ENCODE data around the gene YTHDF1. TPM values are rescaled to one million over a fixed set of nuclear protein-coding genes. Genes with fewer than 3 reads are reported as not detected.

YTHDF1 gene
- total and polyA plus RNA-seq, 2 of the 4 experiments (the other 2 are of a cell fraction): 10.9 to 22.6 TPM

- peaks cover 28% of the 10 kb centered on the region for H3K27me3 ChIP-seq (ENCODE audit: control insufficient read depth, insufficient read depth, low read length)
- H3K56ac ChIP-seq (ENCODE audit: extremely low read depth, insufficient read depth, low read length): no peak overlapping the region
- no peak overlapping the region for H2BK5ac ChIP-seq (ENCODE audit: low read depth, low read length, poor library complexity, severe bottlenecking)
- no peak overlapping the region for H2AK5ac ChIP-seq (ENCODE audit: low read depth, low read length)
- CTCF ChIA-PET: no interaction called here
- no peak overlapping the region for H3K4me3 ChIP-seq (ENCODE audit: insufficient read depth, low read depth, low read length)
- dilution Hi-C loops (cut with HindIII; ENCODE audit: low sequenced_read_pairs, unreplicated experiment): no loop called here
- POLR2A ChIA-PET (ENCODE audit: unreplicated experiment): no interaction called here
- ATAC-seq (ENCODE audit: low read depth) (no peak), DNase-seq (no peak)
- no peaks in the 10 kb centered on the region for H3K9me3 ChIP-seq (ENCODE audit: control insufficient read depth, insufficient read depth, low read length)
- H3K4me1 ChIP-seq (ENCODE audit: control insufficient read depth, insufficient read depth, low read length): peaks cover 13% of the 10 kb centered on the region
- H3K18ac ChIP-seq (ENCODE audit: low read depth, low read length): no peak overlapping the region
- no peak for TF ChIP-seq POLR2A (IDR thresholded peaks at IDR 0.05; ENCODE audit: low read depth, low read length)
- no peak for TF ChIP-seq MAFK (IDR thresholded peaks at IDR 0.05; ENCODE audit: low read depth, low read length)
- TF ChIP-seq CHD1 (IDR thresholded peaks at IDR 0.05; ENCODE audit: low read depth, low read length): no peak
- no peak for TF ChIP-seq NFE2L2 (IDR thresholded peaks at IDR 0.05; ENCODE audit: low read depth, low read length)
- no peak for TF ChIP-seq RAD21 (IDR thresholded peaks at IDR 0.05; ENCODE audit: low read length)
- TF ChIP-seq RFX5 (IDR thresholded peaks at IDR 0.05; ENCODE audit: low read depth, low read length): no peak
- TF ChIP-seq SMC3 (IDR thresholded peaks at IDR 0.05; ENCODE audit: low read depth, low read length): no peak
- TF ChIP-seq, protein P1, sequence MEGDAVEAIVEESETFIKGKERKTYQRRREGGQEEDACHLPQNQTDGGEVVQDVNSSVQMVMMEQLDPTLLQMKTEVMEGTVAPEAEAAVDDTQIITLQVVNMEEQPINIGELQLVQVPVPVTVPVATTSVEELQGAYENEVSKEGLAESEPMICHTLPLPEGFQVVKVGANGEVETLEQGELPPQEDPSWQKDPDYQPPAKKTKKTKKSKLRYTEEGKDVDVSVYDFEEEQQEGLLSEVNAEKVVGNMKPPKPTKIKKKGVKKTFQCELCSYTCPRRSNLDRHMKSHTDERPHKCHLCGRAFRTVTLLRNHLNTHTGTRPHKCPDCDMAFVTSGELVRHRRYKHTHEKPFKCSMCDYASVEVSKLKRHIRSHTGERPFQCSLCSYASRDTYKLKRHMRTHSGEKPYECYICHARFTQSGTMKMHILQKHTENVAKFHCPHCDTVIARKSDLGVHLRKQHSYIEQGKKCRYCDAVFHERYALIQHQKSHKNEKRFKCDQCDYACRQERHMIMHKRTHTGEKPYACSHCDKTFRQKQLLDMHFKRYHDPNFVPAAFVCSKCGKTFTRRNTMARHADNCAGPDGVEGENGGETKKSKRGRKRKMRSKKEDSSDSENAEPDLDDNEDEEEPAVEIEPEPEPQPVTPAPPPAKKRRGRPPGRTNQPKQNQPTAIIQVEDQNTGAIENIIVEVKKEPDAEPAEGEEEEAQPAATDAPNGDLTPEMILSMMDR (conservative IDR thresholded peaks at IDR 0.05; ENCODE audit: low read depth, low read length): no peak
- TF ChIP-seq RCOR1 (IDR thresholded peaks at IDR 0.05; ENCODE audit: insufficient replicate concordance, low read length): no peak
- TF ChIP-seq, protein P2, sequence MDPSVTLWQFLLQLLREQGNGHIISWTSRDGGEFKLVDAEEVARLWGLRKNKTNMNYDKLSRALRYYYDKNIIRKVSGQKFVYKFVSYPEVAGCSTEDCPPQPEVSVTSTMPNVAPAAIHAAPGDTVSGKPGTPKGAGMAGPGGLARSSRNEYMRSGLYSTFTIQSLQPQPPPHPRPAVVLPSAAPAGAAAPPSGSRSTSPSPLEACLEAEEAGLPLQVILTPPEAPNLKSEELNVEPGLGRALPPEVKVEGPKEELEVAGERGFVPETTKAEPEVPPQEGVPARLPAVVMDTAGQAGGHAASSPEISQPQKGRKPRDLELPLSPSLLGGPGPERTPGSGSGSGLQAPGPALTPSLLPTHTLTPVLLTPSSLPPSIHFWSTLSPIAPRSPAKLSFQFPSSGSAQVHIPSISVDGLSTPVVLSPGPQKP (IDR thresholded peaks at IDR 0.05; ENCODE audit: borderline replicate concordance, low read depth, low read length): no peak
- no peak for TF ChIP-seq FOS (IDR thresholded peaks at IDR 0.05; ENCODE audit: low read depth, low read length)
- no peak overlapping the region for H4K91ac ChIP-seq (ENCODE audit: insufficient read depth, low read depth, low read length)
- H3K27ac ChIP-seq (ENCODE audit: insufficient read depth, low read length): no peak overlapping the region
- H3K23ac ChIP-seq (ENCODE audit: low read depth, low read length): no peak overlapping the region
- H2AFZ ChIP-seq (replicated peaks; ENCODE audit: low read length, poor library complexity): no peak overlapping the region
- in situ Hi-C loops (cut with MboI; ENCODE audit: low sequenced_read_pairs): no loop called here
- H2AK9ac ChIP-seq (replicated peaks; ENCODE audit: low read depth, low read length, poor library complexity): no peak overlapping the region
- no peaks in the 10 kb centered on the region for H3K9me1 ChIP-seq (ENCODE audit: insufficient read depth, low read length)
- no peak overlapping the region for H3K4me2 ChIP-seq (ENCODE audit: low read depth, low read length)
- H4K20me1 ChIP-seq (ENCODE audit: insufficient read depth, low read length): peaks cover 15% of the 10 kb centered on the region; the same call in 1 of the 2 replicates
- no peak overlapping the region for H3K9ac ChIP-seq (ENCODE audit: low read depth, low read length)
- no peak overlapping the region for H3K4ac ChIP-seq (ENCODE audit: low read depth, low read length)
- H2BK20ac ChIP-seq (ENCODE audit: low read depth, low read length): no peak overlapping the region
- no peak overlapping the region for H2BK120ac ChIP-seq (ENCODE audit: low read depth, low read length)
- 27% methylated on average over 5 of the region's 9 CpGs; no CpG with 5 or more reads in 1 of the 2 experiments for whole genome bisulfite sequencing, 2 experiments (ENCODE audit: extremely low coverage in 2 of 2, insufficient read length in 1 of 2)
- H3K36me3 ChIP-seq (ENCODE audit: control insufficient read depth, insufficient read depth, low read length): no peaks in the 10 kb centered on the region
- H3K14ac ChIP-seq (replicated peaks; ENCODE audit: low read depth, low read length): no peak overlapping the region
- no peak overlapping the region for H4K5ac ChIP-seq (ENCODE audit: low read depth, low read length)
- H4K8ac ChIP-seq (ENCODE audit: low read depth in 2 of 2, low read length in 2 of 2): no peak overlapping the region
- intact Hi-C loops (cut with micrococcal nuclease): loop anchor here (5.0 kb wide), 1 partner anchor 161 kb away; no protein-coding TSS in a partner anchor
- no peaks in the 10 kb centered on the region for H3K79me1 ChIP-seq (ENCODE audit: low read depth in 1 of 2, low read length in 2 of 2)
- BruUV-seq (replicated peaks): no TSS peak
- H2BK15ac ChIP-seq (ENCODE audit: low read depth, low read length): no peak overlapping the region
These were observed 4.9 kb upstream of the YTHDF1 start for GRCh38 chr20:63220696-63221399.
